ENCODE data around the gene GSTP1. TPM values are rescaled to one million over a fixed set of nuclear protein-coding genes. Genes with fewer than 3 reads are reported as not detected.
"Not testable (repeated sequence)": the region's sequence is repeated elsewhere in the genome, so short reads cannot be mapped to it uniquely, and the experiment has no call there.

The GSTP1 gene
- total RNA-seq, 1 experiment from 2014 or later, result 1,799 TPM

DNA sequence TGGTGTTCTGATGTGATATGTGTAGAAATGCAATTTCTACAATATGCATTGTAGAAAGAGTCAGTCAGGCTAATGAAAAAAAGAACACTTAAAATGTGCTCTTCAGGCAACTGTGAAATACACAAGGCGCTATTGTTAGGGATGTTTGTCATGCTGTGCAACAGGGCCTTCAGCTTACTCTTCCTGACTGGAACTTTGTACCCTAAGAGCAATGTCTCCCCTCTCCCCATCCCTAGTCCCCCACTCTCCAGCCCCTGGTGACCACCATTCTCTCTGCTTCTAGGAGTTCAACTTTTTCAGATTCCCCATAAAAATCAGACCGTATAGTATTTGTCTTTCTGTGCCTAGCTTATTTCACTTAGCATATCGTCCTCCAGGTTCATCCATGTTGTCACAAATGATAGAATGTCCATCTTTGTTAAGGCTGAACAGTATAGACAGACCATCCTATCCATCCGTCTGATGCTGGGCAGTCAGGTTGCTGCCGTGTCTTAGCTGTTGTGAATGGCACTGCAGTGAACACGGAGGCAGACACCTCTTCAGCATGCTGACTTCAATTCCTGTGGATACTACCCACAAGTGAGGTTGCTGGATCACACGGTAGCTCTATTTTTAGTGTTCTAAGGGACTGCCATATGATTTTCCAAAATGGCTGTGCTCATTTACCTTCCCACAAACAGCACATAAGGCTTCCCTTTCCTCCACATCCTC lies 33.8 kb downstream of the GSTP1 start:
- TF ChIP-seq, protein P1, sequence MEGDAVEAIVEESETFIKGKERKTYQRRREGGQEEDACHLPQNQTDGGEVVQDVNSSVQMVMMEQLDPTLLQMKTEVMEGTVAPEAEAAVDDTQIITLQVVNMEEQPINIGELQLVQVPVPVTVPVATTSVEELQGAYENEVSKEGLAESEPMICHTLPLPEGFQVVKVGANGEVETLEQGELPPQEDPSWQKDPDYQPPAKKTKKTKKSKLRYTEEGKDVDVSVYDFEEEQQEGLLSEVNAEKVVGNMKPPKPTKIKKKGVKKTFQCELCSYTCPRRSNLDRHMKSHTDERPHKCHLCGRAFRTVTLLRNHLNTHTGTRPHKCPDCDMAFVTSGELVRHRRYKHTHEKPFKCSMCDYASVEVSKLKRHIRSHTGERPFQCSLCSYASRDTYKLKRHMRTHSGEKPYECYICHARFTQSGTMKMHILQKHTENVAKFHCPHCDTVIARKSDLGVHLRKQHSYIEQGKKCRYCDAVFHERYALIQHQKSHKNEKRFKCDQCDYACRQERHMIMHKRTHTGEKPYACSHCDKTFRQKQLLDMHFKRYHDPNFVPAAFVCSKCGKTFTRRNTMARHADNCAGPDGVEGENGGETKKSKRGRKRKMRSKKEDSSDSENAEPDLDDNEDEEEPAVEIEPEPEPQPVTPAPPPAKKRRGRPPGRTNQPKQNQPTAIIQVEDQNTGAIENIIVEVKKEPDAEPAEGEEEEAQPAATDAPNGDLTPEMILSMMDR (IDR thresholded peaks at IDR 0.05; ENCODE audit: insufficient read depth in 1 of 2, low read depth in 1 of 2, low read length in 1 of 2, severe bottlenecking in 1 of 2, unreplicated experiment in 1 of 2), result no peak
- Histone ChIP-seq H3K4me1 (no peaks in the 10 kb centered on the region), H3K27me3 (replicated peaks; ENCODE audit: control insufficient read depth, insufficient read depth, low read length) (no peaks in the 10 kb centered on the region), H3K36me3 (ENCODE audit: control insufficient read depth, insufficient read depth, low read length) (0 out of 2 replicates have a peak, but pooled peaks cover 3% of the 10 kb centered on the region), H3K9me3 (no peaks in the 10 kb centered on the region), H3K4me3 (ENCODE audit: low read depth, low read length) (no peak overlapping the region)
- H3K27me3 Mint-ChIP-seq (ENCODE audit: insufficient read depth, unreplicated experiment), result no peaks in the 10 kb centered on the region
- H3K36me3 Mint-ChIP-seq (ENCODE audit: insufficient read depth, unreplicated experiment), result peaks cover 10% of the 10 kb centered on the region
- no peak overlapping the region for H3K27ac Mint-ChIP-seq (ENCODE audit: unreplicated experiment)
- peak in 1 of 2 experiments; percentile 14 for DNase-seq
- POLR2A ChIA-PET, result no interaction called here
- no peak overlapping the region for H3K4me3 Mint-ChIP-seq (ENCODE audit: unreplicated experiment)
- H3K9me3 Mint-ChIP-seq (ENCODE audit: unreplicated experiment), result no peaks in the 10 kb centered on the region
- BruUV-seq (replicated peaks), result no TSS peak
- H3K4me1 Mint-ChIP-seq (ENCODE audit: low read depth, unreplicated experiment), result peaks cover 6% of the 10 kb centered on the region
- CTCF ChIA-PET, result interaction anchor here (0.6 to 2.1 kb wide), 5 partner anchors 12 to 174 kb away, joined by 3 to 6 read pairs (median 3); partner anchors contain the start of genes CORO1B, GSTP1 and NUDT8
- intact Hi-C loops (cut with micrococcal nuclease; ENCODE audit: unreplicated experiment), result no loop called here

DNA sequence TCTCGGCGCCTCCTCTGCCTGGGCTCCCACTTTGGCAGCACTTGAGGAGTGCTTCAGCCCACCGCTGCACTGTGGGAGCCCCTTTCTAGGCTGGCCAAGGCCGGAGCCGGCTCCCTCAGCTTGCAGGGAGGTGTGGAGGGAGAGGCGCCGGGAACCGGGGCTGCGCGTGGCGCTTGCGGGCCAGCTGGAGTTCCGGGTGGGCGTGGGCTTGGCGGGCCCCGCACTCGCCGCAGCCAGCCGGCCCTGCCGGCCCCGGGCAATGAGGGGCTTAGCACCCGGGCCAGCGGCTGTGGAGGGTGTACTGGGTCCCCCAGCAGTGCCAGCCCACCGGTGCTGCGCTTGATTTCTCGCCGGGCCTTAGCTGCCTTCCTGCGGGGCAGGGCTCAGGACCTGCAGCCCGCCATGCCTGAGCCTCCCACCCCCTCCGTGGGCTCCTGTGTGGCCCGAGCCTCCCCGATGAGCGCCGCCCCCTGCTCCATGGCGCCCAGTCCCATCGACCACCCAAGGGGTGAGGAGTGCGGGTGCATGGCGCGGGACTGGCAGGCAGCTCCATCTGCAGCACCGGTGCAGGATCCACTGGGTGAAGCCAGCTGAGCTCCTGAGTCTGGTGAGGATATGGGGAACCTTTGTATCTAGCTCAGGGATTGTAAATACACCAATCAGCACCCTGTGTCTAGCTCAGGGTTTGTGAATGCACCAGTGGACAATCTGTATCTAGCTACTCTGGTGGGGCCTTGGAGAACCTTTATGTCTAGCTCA lies 35.5 kb downstream of the GSTP1 start:
- POLR2A ChIA-PET; H3K4me3 ChIP-seq (ENCODE audit: low read depth, low read length); H3K9me3 ChIP-seq; H3K27me3 Mint-ChIP-seq (ENCODE audit: insufficient read depth, unreplicated experiment); H3K4me1 ChIP-seq; H3K27ac Mint-ChIP-seq (ENCODE audit: unreplicated experiment); H3K36me3 ChIP-seq (ENCODE audit: control insufficient read depth, insufficient read depth, low read length); intact Hi-C loops (cut with micrococcal nuclease; ENCODE audit: unreplicated experiment); H3K4me3 Mint-ChIP-seq (ENCODE audit: unreplicated experiment); H3K4me1 Mint-ChIP-seq (ENCODE audit: low read depth, unreplicated experiment); H3K9me3 Mint-ChIP-seq (ENCODE audit: unreplicated experiment); BruUV-seq (replicated peaks); H3K36me3 Mint-ChIP-seq (ENCODE audit: insufficient read depth, unreplicated experiment); H3K27me3 ChIP-seq (replicated peaks; ENCODE audit: control insufficient read depth, insufficient read depth, low read length): not testable (repeated sequence)
- DNase-seq, result peak in 1 of 2 experiments; percentile 27
- CTCF ChIA-PET, result interaction anchor here (1.6 kb wide), 1 partner anchor 11 kb away, joined by 9 read pairs; the partner anchor contains the start of gene NUDT8

DNA sequence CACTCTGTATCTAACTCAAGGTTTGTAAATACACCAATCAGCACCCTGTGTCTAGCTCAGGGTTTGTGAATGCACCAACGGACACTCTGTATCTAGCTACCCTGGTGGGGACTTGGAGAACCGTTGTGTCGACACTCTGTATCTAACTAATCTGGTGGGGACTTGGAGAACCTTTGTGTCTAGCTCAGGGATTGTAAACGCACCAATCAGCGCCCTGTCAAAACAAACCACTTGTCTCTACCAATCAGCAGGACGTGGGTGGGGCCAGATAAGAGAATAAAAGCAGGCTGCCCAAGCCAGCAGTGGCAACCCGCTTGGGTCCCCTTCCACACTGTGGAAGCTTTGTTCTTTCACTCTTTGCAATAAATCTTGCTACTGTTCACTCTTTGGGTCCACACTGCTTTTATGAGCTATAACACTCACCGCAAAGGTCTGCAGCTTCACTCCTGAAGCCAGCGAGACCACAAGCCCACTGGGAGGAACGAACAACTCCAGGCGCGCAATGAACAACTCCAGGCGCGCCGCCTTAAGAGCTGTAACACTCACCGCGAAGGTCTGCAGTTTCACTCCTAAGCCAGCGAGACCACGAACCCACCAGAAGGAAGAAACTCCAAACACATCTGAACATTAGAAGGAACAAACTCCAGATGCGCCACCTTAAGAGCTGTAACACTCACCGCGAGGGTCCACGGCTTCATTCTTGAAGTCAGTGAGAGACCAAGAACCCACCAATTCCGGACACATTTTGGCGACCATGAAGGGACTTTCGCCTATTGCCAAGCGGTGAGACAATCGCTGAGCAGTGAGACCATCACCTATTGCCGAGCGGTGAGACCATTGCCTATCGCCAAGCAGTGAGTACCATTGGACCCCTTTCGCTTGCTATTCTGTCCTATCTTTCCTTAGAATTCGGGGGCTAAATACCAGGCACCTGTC lies 36.3 kb downstream of the GSTP1 start:
- intact Hi-C loops (cut with micrococcal nuclease; ENCODE audit: unreplicated experiment); H3K4me3 Mint-ChIP-seq (ENCODE audit: unreplicated experiment); H3K27me3 Mint-ChIP-seq (ENCODE audit: insufficient read depth, unreplicated experiment); H3K4me3 ChIP-seq (ENCODE audit: low read depth, low read length); H3K27me3 ChIP-seq (replicated peaks; ENCODE audit: control insufficient read depth, insufficient read depth, low read length); H3K4me1 Mint-ChIP-seq (ENCODE audit: low read depth, unreplicated experiment); H3K36me3 Mint-ChIP-seq (ENCODE audit: insufficient read depth, unreplicated experiment); H3K27ac Mint-ChIP-seq (ENCODE audit: unreplicated experiment); H3K9me3 Mint-ChIP-seq (ENCODE audit: unreplicated experiment); POLR2A ChIA-PET; H3K36me3 ChIP-seq (ENCODE audit: control insufficient read depth, insufficient read depth, low read length); H3K9me3 ChIP-seq; H3K4me1 ChIP-seq: not testable (repeated sequence)
- CTCF ChIA-PET, result interaction anchor here (1.6 kb wide), 1 partner anchor 10 kb away, joined by 9 read pairs; the partner anchor contains the start of gene NUDT8
- peak in 1 of 2 experiments; percentile 45 for DNase-seq
- BruUV-seq (replicated peaks), result TSS peak; percentile 65

DNA sequence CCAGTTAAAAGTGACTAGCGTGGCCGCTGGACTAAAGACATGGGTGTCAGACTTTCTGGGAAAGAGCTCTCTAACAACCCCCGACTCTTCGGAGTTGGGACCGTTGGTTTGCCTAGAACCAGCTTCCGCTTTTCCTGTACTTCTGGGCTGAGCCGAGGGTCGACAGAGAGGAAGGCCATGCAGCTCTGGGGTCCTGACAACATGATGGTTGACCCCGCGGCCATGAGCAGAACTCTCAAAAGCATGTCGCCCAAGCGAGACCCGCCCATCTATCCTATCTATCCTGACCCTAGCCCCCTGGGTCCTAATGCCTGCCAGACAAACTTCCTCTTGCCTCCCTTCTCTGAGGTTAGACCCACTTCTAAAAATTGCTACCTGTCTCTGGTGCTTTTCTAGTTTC lies 37.0 kb downstream of the GSTP1 start:
- POLR2A ChIA-PET; H3K9me3 ChIP-seq; H3K4me3 Mint-ChIP-seq (ENCODE audit: unreplicated experiment); H3K4me3 ChIP-seq (ENCODE audit: low read depth, low read length); H3K27me3 ChIP-seq (replicated peaks; ENCODE audit: control insufficient read depth, insufficient read depth, low read length); DNase-seq; H3K36me3 ChIP-seq (ENCODE audit: control insufficient read depth, insufficient read depth, low read length); H3K9me3 Mint-ChIP-seq (ENCODE audit: unreplicated experiment); H3K27ac Mint-ChIP-seq (ENCODE audit: unreplicated experiment); intact Hi-C loops (cut with micrococcal nuclease; ENCODE audit: unreplicated experiment); H3K4me1 Mint-ChIP-seq (ENCODE audit: low read depth, unreplicated experiment); H3K4me1 ChIP-seq; H3K36me3 Mint-ChIP-seq (ENCODE audit: insufficient read depth, unreplicated experiment); H3K27me3 Mint-ChIP-seq (ENCODE audit: insufficient read depth, unreplicated experiment); BruUV-seq (replicated peaks): not testable (repeated sequence)
- CTCF ChIA-PET, result interaction anchor here (1.6 kb wide), 1 partner anchor 9 kb away, joined by 9 read pairs; the partner anchor contains the start of gene NUDT8

DNA sequence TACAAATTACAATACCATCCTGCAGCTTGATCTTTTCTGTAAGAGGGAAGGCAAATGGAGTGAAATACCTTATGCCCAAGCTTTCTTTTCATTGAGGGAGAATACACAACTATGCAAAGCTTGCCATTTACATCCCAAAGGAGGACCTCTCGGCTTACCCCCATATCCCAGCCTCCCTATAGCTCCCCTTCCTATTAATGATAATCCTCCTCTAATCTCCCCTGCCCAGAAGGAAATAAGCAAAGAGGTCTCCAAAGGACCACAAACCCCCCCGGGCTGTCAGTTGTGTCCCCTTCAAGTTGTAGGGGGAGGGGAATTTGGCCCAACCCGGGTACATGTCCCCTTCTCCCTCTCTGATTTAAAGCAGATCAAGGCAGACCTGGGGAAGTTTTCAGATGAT lies 38.3 kb downstream of the GSTP1 start:
- H3K9me3 Mint-ChIP-seq (ENCODE audit: unreplicated experiment); H3K36me3 ChIP-seq (ENCODE audit: control insufficient read depth, insufficient read depth, low read length); H3K4me1 Mint-ChIP-seq (ENCODE audit: low read depth, unreplicated experiment); H3K27me3 Mint-ChIP-seq (ENCODE audit: insufficient read depth, unreplicated experiment); H3K4me1 ChIP-seq; H3K4me3 ChIP-seq (ENCODE audit: low read depth, low read length); CTCF ChIA-PET; H3K27me3 ChIP-seq (replicated peaks; ENCODE audit: control insufficient read depth, insufficient read depth, low read length); H3K9me3 ChIP-seq; H3K4me3 Mint-ChIP-seq (ENCODE audit: unreplicated experiment); H3K27ac Mint-ChIP-seq (ENCODE audit: unreplicated experiment); POLR2A ChIA-PET; DNase-seq; BruUV-seq (replicated peaks); H3K36me3 Mint-ChIP-seq (ENCODE audit: insufficient read depth, unreplicated experiment); intact Hi-C loops (cut with micrococcal nuclease; ENCODE audit: unreplicated experiment): not testable (repeated sequence)

Data from Caco-2 (cell line).